PC-3 (cell line): Measurements from ENCODE around the gene ACVRL1. TPM values are rescaled to one million over a fixed set of nuclear protein-coding genes. Genes with fewer than 3 reads are reported as not detected.

Experiments
- ATAC-seq: fragments of 200-7000 bp; cut with Tn5 transposase; 2 replicates; pipeline ENCODE4 v1.9.1; 2020; ENCODE audit warnings: mild to moderate bottlenecking, moderate library complexity
- BruUV-seq: library from RNA; stranded (reverse); fragments of 400-500 nt; replicated peaks from 2 replicates; lab custom pipeline; 2021; lab: Mats Ljungman, UMichigan
- CTCF ChIA-PET: fragments of 300-600 bp; sonication (Branson Sonifier 250); formaldehyde crosslinking; loops from one replicate; lab custom pipeline; 2022; ENCODE audit warnings: antibody characterized with exemption; lab: Charles Lee
- POLR2A ChIA-PET: fragments of 300-600 bp; sonication (Branson Sonifier 250); formaldehyde crosslinking; loops from one replicate; lab custom pipeline; 2022; ENCODE audit warnings: antibody characterized with exemption; ENCODE audit not compliant: unreplicated experiment; lab: Charles Lee
- DNase-seq: peaks from one replicate; pipeline ENCODE4 v3.0.0-alpha.2; 2015
- H2AFZ ChIP-seq: fragments of 300-600 bp; sonication (generic); 2 replicates; pipeline ENCODE4 v1.6.0; 2016; ENCODE audit warnings: antibody characterized with exemption, low read length
- H3F3A ChIP-seq: fragments of 300-600 bp; sonication (generic); one replicate; pipeline ENCODE4 v1.6.0; 2017; ENCODE audit warnings: antibody characterized with exemption, low read length, control low read depth, mild to moderate bottlenecking; ENCODE audit not compliant: unreplicated experiment
- H3K27ac ChIP-seq: fragments of 300-600 bp; sonication (generic); 2 replicates; pipeline ENCODE4 v1.5.1; 2016; ENCODE audit warnings: mild to moderate bottlenecking, low read length
- H3K27me3 ChIP-seq: fragments of 300-600 bp; sonication (generic); 2 replicates; pipeline ENCODE4 v1.6.1; 2016; ENCODE audit warnings: low read length, mixed read lengths
- H3K36me3 ChIP-seq: fragments of 300-600 bp; sonication (generic); 2 replicates; pipeline ENCODE4 v1.6.1; 2016; ENCODE audit warnings: low read depth, mixed run types, low read length, mixed read lengths
- H3K4me1 ChIP-seq: fragments of 300-600 bp; sonication (generic); 2 replicates; pipeline ENCODE4 v1.5.1; 2016; ENCODE audit warnings: low read length; ENCODE audit not compliant: insufficient read depth
- H3K4me2 ChIP-seq: fragments of 300-600 bp; sonication (generic); 2 replicates; pipeline ENCODE4 v1.6.0; 2016; ENCODE audit warnings: low read length
- H3K4me3 ChIP-seq: fragments of 300-600 bp; sonication (generic); 2 replicates; pipeline ENCODE4 v1.5.1; 2016; ENCODE audit warnings: mild to moderate bottlenecking, low read length, mixed read lengths
- H3K79me2 ChIP-seq: fragments of 300-600 bp; sonication (generic); 2 replicates; pipeline ENCODE4 v1.6.1; 2017; ENCODE audit warnings: low read length, mixed read lengths
- H3K9ac ChIP-seq: fragments of 300-600 bp; sonication (generic); 2 replicates; pipeline ENCODE4 v1.6.0; 2016; ENCODE audit warnings: mild to moderate bottlenecking, low read length
- H3K9me2 ChIP-seq: fragments of 300-600 bp; sonication (generic); replicated peaks from 2 replicates; pipeline ENCODE4 v1.6.1; 2016; ENCODE audit warnings: mixed run types, low read length, mixed read lengths
- H3K9me3 ChIP-seq: fragments of 300-600 bp; sonication (generic); 2 replicates; pipeline ENCODE4 v1.6.1; 2016; ENCODE audit warnings: low read length, mixed read lengths
- H4K20me1 ChIP-seq: fragments of 300-600 bp; sonication (generic); 2 replicates; pipeline ENCODE4 v1.6.1; 2016; ENCODE audit warnings: low read length, mixed read lengths
- EZH2 ChIP-seq: fragments of 300-600 bp; sonication (generic); IDR thresholded peaks from one replicate; pipeline ENCODE4 v1.6.1; 2017; ENCODE audit warnings: antibody characterized with exemption, mild to moderate bottlenecking, low read length; ENCODE audit not compliant: unreplicated experiment
- EZH2phosphoT487 ChIP-seq: fragments of 300-600 bp; sonication (generic); IDR thresholded peaks from 2 replicates; pipeline ENCODE4 v1.6.1; 2018; ENCODE audit warnings: mild to moderate bottlenecking, antibody characterized with exemption, low read length, borderline replicate concordance
- intact Hi-C: fragments of 100-400 bp; cut with micrococcal nuclease; formaldehyde crosslinking; loops from 2 replicates; pipeline ENCODE4 v1.9.0; 2023
- total RNA-seq: library from RNA; depleted of rRNA; stranded (reverse); fragments of >200 nt; gene quantifications from 2 replicates; pipeline ENCODE4 v1.2.3, GENCODE V29; 2014
- TF ChIP-seq, protein P1 (sequence below): fragments of 300-600 bp; sonication (generic); conservative IDR thresholded peaks from 2 replicates; pipeline ENCODE4 v1.5.1; 2017; ENCODE audit warnings: antibody characterized with exemption, low read depth, mild to moderate bottlenecking, low read length

The ACVRL1 gene
- total RNA-seq, 1 experiment from 2014 or later = not detected

- peak overlapping the region; percentile 38; the same call in 1 of the 2 replicates for H3K4me3 ChIP-seq
- H3K27ac ChIP-seq = no peak overlapping the region
- TF ChIP-seq, protein P1, sequence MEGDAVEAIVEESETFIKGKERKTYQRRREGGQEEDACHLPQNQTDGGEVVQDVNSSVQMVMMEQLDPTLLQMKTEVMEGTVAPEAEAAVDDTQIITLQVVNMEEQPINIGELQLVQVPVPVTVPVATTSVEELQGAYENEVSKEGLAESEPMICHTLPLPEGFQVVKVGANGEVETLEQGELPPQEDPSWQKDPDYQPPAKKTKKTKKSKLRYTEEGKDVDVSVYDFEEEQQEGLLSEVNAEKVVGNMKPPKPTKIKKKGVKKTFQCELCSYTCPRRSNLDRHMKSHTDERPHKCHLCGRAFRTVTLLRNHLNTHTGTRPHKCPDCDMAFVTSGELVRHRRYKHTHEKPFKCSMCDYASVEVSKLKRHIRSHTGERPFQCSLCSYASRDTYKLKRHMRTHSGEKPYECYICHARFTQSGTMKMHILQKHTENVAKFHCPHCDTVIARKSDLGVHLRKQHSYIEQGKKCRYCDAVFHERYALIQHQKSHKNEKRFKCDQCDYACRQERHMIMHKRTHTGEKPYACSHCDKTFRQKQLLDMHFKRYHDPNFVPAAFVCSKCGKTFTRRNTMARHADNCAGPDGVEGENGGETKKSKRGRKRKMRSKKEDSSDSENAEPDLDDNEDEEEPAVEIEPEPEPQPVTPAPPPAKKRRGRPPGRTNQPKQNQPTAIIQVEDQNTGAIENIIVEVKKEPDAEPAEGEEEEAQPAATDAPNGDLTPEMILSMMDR = no peak
- TF ChIP-seq EZH2phosphoT487 = no peak
- no peak for TF ChIP-seq EZH2
- H3K4me2 ChIP-seq = peak overlapping the region; percentile 73
- BruUV-seq = no TSS peak
- no peaks in the 10 kb centered on the region; the same call in 1 of the 2 replicates for H3K36me3 ChIP-seq
- H3K9me3 ChIP-seq = no peaks in the 10 kb centered on the region
- ATAC-seq (peak; percentile 25), DNase-seq (no peak)
- intact Hi-C loops = no loop called here
- POLR2A ChIA-PET = interaction anchor here (0.6 kb wide), 1 partner anchor 1010 kb away, joined by 4 read pairs; no protein-coding TSS in a partner anchor
- peaks cover 9% of the 10 kb centered on the region for H3F3A ChIP-seq
- H3K9ac ChIP-seq = no peak overlapping the region
- H3K9me2 ChIP-seq = no peaks in the 10 kb centered on the region
- H3K79me2 ChIP-seq = peaks cover 23% of the 10 kb centered on the region
- H3K27me3 ChIP-seq = no peaks in the 10 kb centered on the region
- 0 out of 2 replicates have a peak overlapping the region, but pooled peaks have one; percentile 14 for H2AFZ ChIP-seq
- CTCF ChIA-PET = interaction anchor here (0.6 to 0.7 kb wide), 2 partner anchors 21 to 77 kb away, joined by 3 to 4 read pairs; no protein-coding TSS in a partner anchor
- H4K20me1 ChIP-seq = peaks cover 14% of the 10 kb centered on the region; the same call in 1 of the 2 replicates
- H3K4me1 ChIP-seq = peaks cover 18% of the 10 kb centered on the region
Measured at GRCh38 chr12:51971679-51972421, 64.5 kb downstream of the ACVRL1 start.

GRCh38 chr12:51972422-51972812 lies 65.1 kb downstream of the ACVRL1 start:
- Histone ChIP-seq H3K27me3 (no peaks in the 10 kb centered on the region), H3K4me3 (no peak overlapping the region), H3F3A (peaks cover 9% of the 10 kb centered on the region), H3K4me1 (peaks cover 18% of the 10 kb centered on the region), H3K4me2 (no peak overlapping the region), H3K36me3 (no peaks in the 10 kb centered on the region; the same call in 1 of the 2 replicates), H3K79me2 (peaks cover 23% of the 10 kb centered on the region), H4K20me1 (peaks cover 14% of the 10 kb centered on the region; the same call in 1 of the 2 replicates), H3K9me2 (no peaks in the 10 kb centered on the region), H2AFZ (no peak overlapping the region), H3K27ac (no peak overlapping the region), H3K9ac (no peak overlapping the region), H3K9me3 (no peaks in the 10 kb centered on the region)
- ATAC-seq (no peak), DNase-seq (no peak)
- TF ChIP-seq EZH2 = no peak
- TF ChIP-seq, protein P1 = no peak
- no peak for TF ChIP-seq EZH2phosphoT487
- BruUV-seq = no TSS peak
- CTCF ChIA-PET = interaction anchor here (0.7 kb wide), 1 partner anchor 21 kb away, joined by 4 read pairs; no protein-coding TSS in a partner anchor
- POLR2A ChIA-PET = no interaction called here
- intact Hi-C loops = no loop called here
